ENCODE data around the gene MAPKBP1.

The MAPKBP1 gene

DNA sequence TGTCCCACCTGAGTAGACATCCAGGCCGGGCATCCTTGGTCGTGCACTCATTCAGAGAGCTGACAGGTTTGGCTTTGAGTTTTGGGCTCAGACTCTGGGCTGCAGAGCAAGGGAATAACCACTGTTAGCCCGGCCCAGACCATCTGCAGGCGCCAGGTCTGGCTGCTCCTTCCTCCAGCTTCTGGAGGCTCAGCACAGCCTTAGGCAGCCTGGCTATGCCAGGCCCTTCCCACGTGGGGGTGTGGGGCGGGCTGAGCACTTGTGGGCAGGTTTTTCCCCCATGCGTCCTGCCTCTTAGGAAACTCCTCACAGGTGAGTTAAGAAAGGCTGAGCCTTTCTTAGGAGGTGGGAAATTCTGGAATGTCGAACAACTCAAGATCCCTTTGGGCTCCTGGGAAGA lies 75.6 kb downstream of the MAPKBP1 start:
- Histone ChIP-seq H3K36me3 (peaks cover 17% of the 10 kb centered on the region), H3K27me3 (ENCODE audit: insufficient read depth, low read depth, severe bottlenecking) (no peaks in the 10 kb centered on the region), H3K9me3 (ENCODE audit: severe bottlenecking) (no peaks in the 10 kb centered on the region), H3K4me3 (ENCODE audit: low read depth, low read length) (no peak overlapping the region), H3K27ac (no peak overlapping the region)
- DNase-seq = no peak
- TF ChIP-seq, protein P1, sequence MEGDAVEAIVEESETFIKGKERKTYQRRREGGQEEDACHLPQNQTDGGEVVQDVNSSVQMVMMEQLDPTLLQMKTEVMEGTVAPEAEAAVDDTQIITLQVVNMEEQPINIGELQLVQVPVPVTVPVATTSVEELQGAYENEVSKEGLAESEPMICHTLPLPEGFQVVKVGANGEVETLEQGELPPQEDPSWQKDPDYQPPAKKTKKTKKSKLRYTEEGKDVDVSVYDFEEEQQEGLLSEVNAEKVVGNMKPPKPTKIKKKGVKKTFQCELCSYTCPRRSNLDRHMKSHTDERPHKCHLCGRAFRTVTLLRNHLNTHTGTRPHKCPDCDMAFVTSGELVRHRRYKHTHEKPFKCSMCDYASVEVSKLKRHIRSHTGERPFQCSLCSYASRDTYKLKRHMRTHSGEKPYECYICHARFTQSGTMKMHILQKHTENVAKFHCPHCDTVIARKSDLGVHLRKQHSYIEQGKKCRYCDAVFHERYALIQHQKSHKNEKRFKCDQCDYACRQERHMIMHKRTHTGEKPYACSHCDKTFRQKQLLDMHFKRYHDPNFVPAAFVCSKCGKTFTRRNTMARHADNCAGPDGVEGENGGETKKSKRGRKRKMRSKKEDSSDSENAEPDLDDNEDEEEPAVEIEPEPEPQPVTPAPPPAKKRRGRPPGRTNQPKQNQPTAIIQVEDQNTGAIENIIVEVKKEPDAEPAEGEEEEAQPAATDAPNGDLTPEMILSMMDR (IDR thresholded peaks at IDR 0.05; ENCODE audit: low read depth, low read length) = no peak

DNA sequence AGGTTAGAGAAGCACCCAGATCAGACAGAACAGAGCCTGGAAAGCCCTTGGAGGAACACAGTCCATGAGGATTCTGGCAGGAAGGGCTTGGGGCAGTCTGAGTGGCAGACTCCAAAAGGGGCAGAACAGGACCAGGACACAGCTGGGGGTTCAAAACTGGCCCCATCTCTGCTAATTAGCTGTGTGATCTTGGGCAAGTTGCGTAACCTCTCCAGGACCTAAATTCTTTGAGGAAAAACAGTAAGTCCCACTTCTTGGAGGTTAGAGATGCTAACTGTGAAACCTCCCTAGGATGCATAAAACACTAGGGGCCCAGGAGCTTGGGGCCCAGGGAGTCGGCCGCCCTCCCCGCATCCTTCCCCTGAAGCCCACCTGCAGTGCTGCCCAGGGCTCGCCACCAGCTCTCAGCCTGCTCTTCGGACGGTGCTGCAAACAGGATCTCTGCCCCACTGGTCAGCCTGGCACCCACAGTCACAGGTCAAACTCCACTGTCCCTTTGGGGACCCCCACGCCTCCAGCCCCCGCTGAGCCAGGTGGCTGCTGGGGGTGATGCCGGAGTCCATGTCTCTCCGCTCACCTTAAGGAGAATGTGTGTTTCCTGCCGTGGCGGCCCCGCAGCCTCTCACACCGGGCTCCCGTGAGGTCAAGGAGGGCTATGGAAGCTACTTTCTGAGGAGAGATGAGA lies 76.3 kb downstream of the MAPKBP1 start:
- H3K4me3 ChIP-seq (ENCODE audit: low read depth, low read length) = no peak overlapping the region
- H3K9me3 ChIP-seq (ENCODE audit: severe bottlenecking) = no peaks in the 10 kb centered on the region
- H3K27me3 ChIP-seq (ENCODE audit: insufficient read depth, low read depth, severe bottlenecking) = no peaks in the 10 kb centered on the region
- TF ChIP-seq, protein P1 (IDR thresholded peaks at IDR 0.05; ENCODE audit: low read depth, low read length) = no peak
- no peak for DNase-seq
- no peak overlapping the region for H3K27ac ChIP-seq
- H3K36me3 ChIP-seq = peaks cover 17% of the 10 kb centered on the region

DNA sequence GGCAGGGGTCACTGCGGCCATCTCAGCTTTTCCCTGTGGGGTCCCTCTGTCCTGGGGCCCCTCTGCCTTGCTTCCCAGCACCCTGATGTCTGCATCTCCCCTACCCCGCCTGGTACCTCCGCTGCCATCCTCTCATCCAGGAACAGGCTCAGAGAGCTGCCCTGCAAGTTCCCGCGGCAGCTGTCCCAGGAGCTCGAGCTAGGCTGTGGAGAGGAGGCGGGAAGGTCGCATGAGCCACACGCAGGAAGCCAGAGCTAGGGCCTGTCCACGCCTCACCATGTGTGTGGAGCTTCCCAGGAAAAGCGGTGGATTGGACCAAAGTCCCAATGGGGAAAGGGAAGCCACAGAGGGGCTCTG lies 76.9 kb downstream of the MAPKBP1 start:
- no peak overlapping the region for H3K4me3 ChIP-seq (ENCODE audit: low read depth, low read length)
- H3K27me3 ChIP-seq (ENCODE audit: insufficient read depth, low read depth, severe bottlenecking) = no peaks in the 10 kb centered on the region
- TF ChIP-seq, protein P1 (IDR thresholded peaks at IDR 0.05; ENCODE audit: low read depth, low read length) = no peak
- peaks cover 17% of the 10 kb centered on the region for H3K36me3 ChIP-seq
- H3K27ac ChIP-seq = no peak overlapping the region
- DNase-seq = no peak
- no peaks in the 10 kb centered on the region for H3K9me3 ChIP-seq (ENCODE audit: severe bottlenecking)

DNA sequence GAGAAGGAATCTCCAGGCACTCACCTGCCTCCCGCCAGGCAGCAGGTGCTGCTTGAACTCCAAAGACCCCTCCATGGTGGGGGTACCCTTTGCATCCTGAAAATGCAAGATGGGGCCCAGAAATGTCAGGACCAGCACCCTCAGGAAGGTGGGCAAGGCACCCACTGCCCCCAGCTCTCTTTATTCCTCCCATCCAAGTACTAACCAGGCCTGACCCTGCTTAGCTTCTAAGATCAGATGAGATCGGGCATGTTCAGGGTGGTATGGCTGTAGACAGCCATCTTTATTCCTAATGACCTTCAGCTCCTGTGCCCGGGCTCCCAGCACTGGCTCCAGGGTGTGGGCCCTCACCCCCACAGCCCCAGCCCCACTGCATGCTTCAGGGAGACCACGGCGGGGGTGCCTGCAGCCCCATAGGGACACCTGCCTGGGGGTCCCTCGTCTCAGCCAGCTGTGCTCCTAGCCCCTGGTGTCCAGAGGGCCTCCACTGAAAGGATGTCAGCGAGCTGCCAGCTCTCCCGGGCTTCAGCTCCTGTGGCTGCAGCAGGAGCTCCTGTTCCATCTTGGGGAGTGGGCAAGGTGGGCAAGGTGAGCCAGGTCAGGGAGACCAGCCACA lies 77.6 kb downstream of the MAPKBP1 start:
- no peaks in the 10 kb centered on the region for H3K9me3 ChIP-seq (ENCODE audit: severe bottlenecking)
- H3K36me3 ChIP-seq = peaks cover 13% of the 10 kb centered on the region
- H3K4me3 ChIP-seq (ENCODE audit: low read depth, low read length) = no peak overlapping the region
- DNase-seq = no peak
- H3K27ac ChIP-seq = no peak overlapping the region
- TF ChIP-seq, protein P1 (IDR thresholded peaks at IDR 0.05; ENCODE audit: low read depth, low read length) = no peak
- H3K27me3 ChIP-seq (ENCODE audit: insufficient read depth, low read depth, severe bottlenecking) = no peaks in the 10 kb centered on the region

DNA sequence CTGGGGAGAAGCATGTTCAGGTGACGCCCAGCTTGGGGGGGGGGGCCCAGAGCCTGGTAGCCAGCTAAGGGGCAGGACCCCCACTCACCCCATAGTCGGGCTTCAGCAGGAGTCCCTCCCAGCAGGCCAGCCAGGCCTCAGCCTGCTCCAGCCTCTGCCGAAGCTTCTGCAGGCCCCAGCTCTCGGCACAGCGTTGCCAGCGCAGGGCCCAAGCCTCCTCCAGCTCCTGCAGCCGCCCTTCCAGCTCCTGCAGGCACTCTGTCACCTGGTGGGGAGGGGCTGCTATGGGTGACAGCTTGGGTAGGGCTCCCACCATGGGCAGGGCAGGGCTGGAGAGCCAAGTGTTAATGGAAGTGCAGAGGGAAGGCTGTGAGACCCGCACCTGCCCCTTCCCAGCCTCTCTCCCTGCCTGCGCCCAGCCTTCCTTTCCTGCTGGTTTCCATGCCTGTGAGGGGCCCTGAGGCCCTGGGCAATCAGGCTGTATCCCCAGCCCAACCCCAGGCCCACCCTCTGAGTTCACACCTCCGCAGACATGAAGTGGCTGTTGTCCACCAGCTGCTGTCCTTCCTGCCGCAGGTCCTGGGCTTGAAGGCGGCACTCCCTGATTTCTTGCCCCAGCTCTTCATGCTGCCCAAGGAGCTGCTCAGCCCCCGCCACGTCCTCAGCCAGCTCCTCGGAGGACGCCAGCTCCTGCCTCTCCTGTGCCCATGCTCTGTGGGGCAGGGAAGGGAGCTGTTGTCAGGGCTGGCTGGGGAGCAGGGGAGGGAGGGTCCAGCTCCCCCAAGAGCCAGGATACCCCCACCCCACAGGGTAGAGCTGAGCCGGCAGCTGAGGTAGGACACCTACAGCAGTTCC lies 78.7 kb downstream of the MAPKBP1 start:
- TF ChIP-seq, protein P1 (IDR thresholded peaks at IDR 0.05; ENCODE audit: low read depth, low read length) = no peak
- no peak overlapping the region for H3K4me3 ChIP-seq (ENCODE audit: low read depth, low read length)
- DNase-seq = no peak

More for the DNA sequence above, 78.7 kb downstream of the MAPKBP1 start:
- Histone ChIP-seq H3K9me3 (ENCODE audit: severe bottlenecking) (no peaks in the 10 kb centered on the region), H3K27me3 (ENCODE audit: insufficient read depth, low read depth, severe bottlenecking) (no peaks in the 10 kb centered on the region), H3K27ac (no peak overlapping the region), H3K36me3 (peaks cover 7% of the 10 kb centered on the region)
